HEK293 (cell line): ENCODE data around the gene DENR.
A peak's percentile ranks its signal among the peaks of the same experiment; 100 is the strongest.
"Not testable (repeated sequence)": the region's sequence is repeated elsewhere in the genome, so short reads cannot be mapped to it uniquely, and the experiment has no call there.

ENCODE experiments used
- CTCF ChIA-PET: fragments of 350-600 bp; formaldehyde crosslinking; extraction: SDS; loops from one replicate; lab custom pipeline; 2021; ENCODE audit warnings: antibody characterized with exemption; lab: Yijun Ruan, JAX
- POLR2A ChIA-PET: fragments of 300-600 bp; formaldehyde crosslinking; extraction: SDS; loops from one replicate; lab custom pipeline; 2020; ENCODE audit warnings: antibody characterized with exemption, inconsistent platforms; lab: Yijun Ruan, JAX
- H3K27ac ChIP-seq: fragments of 200-500 bp; sonication (Bioruptor generic); 2 replicates; pipeline ENCODE4 v1.5.1; 2014; ENCODE audit warnings: low read depth, low read length, control low read depth, inconsistent platforms; ENCODE audit errors: extremely low read depth
- H3K36me3 ChIP-seq, 2 experiments: fragments of 200-500 bp in 1 of 2; sonication (Bioruptor generic) in 1 of 2; 1 replicate in 1 of 2; 2 replicates in 1 of 2; pipeline ENCODE4 v1.5.1; 2014 to 2017; ENCODE audit warnings: inconsistent platforms in 2 of 2, low read length in 2 of 2; ENCODE audit not compliant: control insufficient read depth in 2 of 2, insufficient read depth in 1 of 2
- H3K4me1 ChIP-seq: fragments of 200-500 bp; sonication (Bioruptor generic); 2 replicates; pipeline ENCODE4 v1.5.1; 2014; ENCODE audit warnings: mild to moderate bottlenecking, low read length, inconsistent platforms; ENCODE audit not compliant: control insufficient read depth, insufficient read depth
- H3K4me3 ChIP-seq: 2 replicates; pipeline ENCODE4 v1.5.1; 2011; ENCODE audit warnings: low read depth, mild to moderate bottlenecking, control low read depth, low read length, moderate library complexity
- H3K9me3 ChIP-seq: fragments of 200-500 bp; sonication (Bioruptor generic); 2 replicates; pipeline ENCODE4 v1.5.1; 2014; ENCODE audit warnings: low read depth, low read length, inconsistent platforms; ENCODE audit not compliant: control insufficient read depth, insufficient read depth
- KLF10 ChIP-seq: fragments of 450-650 bp; IDR thresholded peaks from 2 replicates; pipeline ENCODE4 v1.5.1; 2018; ENCODE audit warnings: missing biosample characterization, mild to moderate bottlenecking, missing genetic modification characterization
- PRDM6 ChIP-seq: fragments of 450-650 bp; formaldehyde crosslinking; IDR thresholded peaks from 2 replicates; pipeline ENCODE4 v1.5.1; 2017; ENCODE audit warnings: missing biosample characterization, missing genetic modification characterization
- REST ChIP-seq: fragments of 450-650 bp; formaldehyde crosslinking; IDR thresholded peaks from 2 replicates; pipeline ENCODE4 v1.5.1; 2016; ENCODE audit warnings: missing biosample characterization, missing genetic modification characterization
- ZBTB8A ChIP-seq: fragments of 450-650 bp; formaldehyde crosslinking; IDR thresholded peaks from 2 replicates; pipeline ENCODE4 v1.5.1; 2016; ENCODE audit warnings: missing biosample characterization, missing genetic modification characterization
- ZEB2 ChIP-seq: fragments of 450-650 bp; formaldehyde crosslinking; IDR thresholded peaks from 2 replicates; pipeline ENCODE4 v1.5.1; 2016; ENCODE audit warnings: missing biosample characterization, missing genetic modification characterization
- ZFP37 ChIP-seq: fragments of 450-650 bp; formaldehyde crosslinking; IDR thresholded peaks from 2 replicates; pipeline ENCODE4 v1.5.1; 2016; ENCODE audit warnings: missing biosample characterization, missing genetic modification characterization
- ZFP69B ChIP-seq: fragments of 450-650 bp; formaldehyde crosslinking; IDR thresholded peaks from 2 replicates; pipeline ENCODE4 v1.5.1; 2016; ENCODE audit warnings: missing biosample characterization, missing genetic modification characterization
- ZNF146 ChIP-seq: fragments of 450-650 bp; formaldehyde crosslinking; IDR thresholded peaks from 2 replicates; pipeline ENCODE4 v1.5.1; 2016; ENCODE audit warnings: missing biosample characterization, missing genetic modification characterization
- ZNF16 ChIP-seq: fragments of 450-650 bp; formaldehyde crosslinking; IDR thresholded peaks from 2 replicates; pipeline ENCODE4 v1.5.1; 2016; ENCODE audit warnings: low read depth, missing biosample characterization, missing genetic modification characterization
- ZNF354C ChIP-seq: fragments of 450-650 bp; formaldehyde crosslinking; IDR thresholded peaks from 2 replicates; pipeline ENCODE4 v1.5.1; 2016; ENCODE audit warnings: missing biosample characterization, missing genetic modification characterization, low read depth, borderline replicate concordance
- ZNF391 ChIP-seq: fragments of 450-650 bp; formaldehyde crosslinking; IDR thresholded peaks from 2 replicates; pipeline ENCODE4 v1.5.1; 2016; ENCODE audit warnings: low read depth, missing biosample characterization, missing genetic modification characterization, borderline replicate concordance
- ZNF394 ChIP-seq: fragments of 450-650 bp; formaldehyde crosslinking; IDR thresholded peaks from 2 replicates; pipeline ENCODE4 v1.5.1; 2016; ENCODE audit warnings: missing biosample characterization, missing genetic modification characterization, mild to moderate bottlenecking, moderate library complexity, borderline replicate concordance
- ZNF596 ChIP-seq: fragments of 450-650 bp; IDR thresholded peaks from 2 replicates; pipeline ENCODE4 v1.5.0; 2018; ENCODE audit warnings: missing biosample characterization, mild to moderate bottlenecking, missing genetic modification characterization, moderate library complexity
- ZNF660 ChIP-seq: fragments of 450-650 bp; IDR thresholded peaks from 2 replicates; pipeline ENCODE4 v1.5.1; 2018; ENCODE audit warnings: missing biosample characterization, mild to moderate bottlenecking, missing genetic modification characterization
- ZNF792 ChIP-seq: fragments of 450-650 bp; formaldehyde crosslinking; IDR thresholded peaks from 2 replicates; pipeline ENCODE4 v1.5.1; 2016; ENCODE audit warnings: missing biosample characterization, missing genetic modification characterization
- TF ChIP-seq, protein P1 (sequence below): fragments of 450-650 bp; formaldehyde crosslinking; IDR thresholded peaks from 2 replicates; pipeline ENCODE4 v1.5.1; 2016; ENCODE audit warnings: missing biosample characterization, missing genetic modification characterization
- TF ChIP-seq, protein P2 (sequence below): fragments of 450-650 bp; formaldehyde crosslinking; IDR thresholded peaks from 2 replicates; pipeline ENCODE4 v1.5.1; 2016; ENCODE audit warnings: missing biosample characterization, missing genetic modification characterization, borderline replicate concordance

The DENR gene

DNA sequence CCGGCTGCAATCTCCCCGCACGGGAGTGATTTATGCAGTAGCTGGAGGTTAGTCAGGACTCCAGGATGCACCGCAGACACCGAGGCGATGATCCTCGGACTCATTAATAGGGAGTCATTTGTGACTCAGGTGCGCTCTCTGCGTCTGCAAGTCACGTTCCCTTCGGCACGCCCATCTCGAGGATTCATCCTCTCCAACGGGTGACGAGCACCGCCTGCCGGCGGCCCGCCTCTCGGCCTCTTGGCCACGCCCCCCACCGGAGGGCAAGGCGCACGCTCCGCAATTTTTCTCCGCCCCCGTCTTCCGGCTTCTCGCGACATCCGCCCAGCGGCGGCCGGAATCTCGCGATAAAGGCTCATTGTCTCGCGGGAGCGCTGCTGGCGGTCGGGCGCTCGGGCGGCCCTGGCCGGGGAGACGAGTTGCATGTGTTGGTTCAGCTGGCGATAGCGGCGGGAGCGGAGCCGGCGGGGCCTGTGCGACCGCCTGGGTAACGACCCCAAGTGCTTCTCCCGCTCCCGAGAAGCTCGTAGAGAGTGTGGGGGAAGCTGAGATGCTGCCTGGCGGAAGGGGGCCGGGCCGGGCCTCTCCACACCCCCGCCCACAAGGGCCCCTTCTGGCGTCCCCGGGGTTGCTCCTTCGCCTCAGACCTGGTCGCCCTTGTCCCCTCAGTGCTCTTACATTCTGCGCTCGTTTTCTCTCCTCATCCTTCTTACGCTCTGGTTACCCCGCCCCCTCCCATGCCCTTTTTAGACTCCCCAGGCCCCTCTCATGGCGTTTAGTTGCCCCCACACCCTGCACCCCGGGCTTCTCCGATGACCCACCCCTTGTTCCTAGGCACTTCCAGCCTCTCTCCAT lies at the start of gene DENR (continued):
- TF ChIP-seq, protein P1, sequence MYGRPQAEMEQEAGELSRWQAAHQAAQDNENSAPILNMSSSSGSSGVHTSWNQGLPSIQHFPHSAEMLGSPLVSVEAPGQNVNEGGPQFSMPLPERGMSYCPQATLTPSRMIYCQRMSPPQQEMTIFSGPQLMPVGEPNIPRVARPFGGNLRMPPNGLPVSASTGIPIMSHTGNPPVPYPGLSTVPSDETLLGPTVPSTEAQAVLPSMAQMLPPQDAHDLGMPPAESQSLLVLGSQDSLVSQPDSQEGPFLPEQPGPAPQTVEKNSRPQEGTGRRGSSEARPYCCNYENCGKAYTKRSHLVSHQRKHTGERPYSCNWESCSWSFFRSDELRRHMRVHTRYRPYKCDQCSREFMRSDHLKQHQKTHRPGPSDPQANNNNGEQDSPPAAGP (tag by site-specific recombination) = peak; percentile 85
- TF ChIP-seq ZNF391 = peak; percentile 66
- no peak for TF ChIP-seq ZNF354C (tag by site-specific recombination)
- no peak for TF ChIP-seq ZNF16 (tag by site-specific recombination)
- TF ChIP-seq PRDM6 = no peak
- TF ChIP-seq ZNF394 (tag by site-specific recombination) = peak; percentile 66
- peak; percentile 65 for TF ChIP-seq ZBTB8A (tag by site-specific recombination)
- peak; percentile 66 for TF ChIP-seq ZNF660 (tag by site-specific recombination)
- peak; percentile 78 for TF ChIP-seq KLF10 (tag by site-specific recombination)
- no peak; the same call in 1 of the 2 replicates for TF ChIP-seq REST (tag by site-specific recombination)
- TF ChIP-seq, protein P2, sequence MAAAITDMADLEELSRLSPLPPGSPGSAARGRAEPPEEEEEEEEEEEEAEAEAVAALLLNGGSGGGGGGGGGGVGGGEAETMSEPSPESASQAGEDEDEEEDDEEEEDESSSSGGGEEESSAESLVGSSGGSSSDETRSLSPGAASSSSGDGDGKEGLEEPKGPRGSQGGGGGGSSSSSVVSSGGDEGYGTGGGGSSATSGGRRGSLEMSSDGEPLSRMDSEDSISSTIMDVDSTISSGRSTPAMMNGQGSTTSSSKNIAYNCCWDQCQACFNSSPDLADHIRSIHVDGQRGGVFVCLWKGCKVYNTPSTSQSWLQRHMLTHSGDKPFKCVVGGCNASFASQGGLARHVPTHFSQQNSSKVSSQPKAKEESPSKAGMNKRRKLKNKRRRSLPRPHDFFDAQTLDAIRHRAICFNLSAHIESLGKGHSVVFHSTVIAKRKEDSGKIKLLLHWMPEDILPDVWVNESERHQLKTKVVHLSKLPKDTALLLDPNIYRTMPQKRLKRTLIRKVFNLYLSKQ (tag by site-specific recombination) = no peak
- TF ChIP-seq ZFP69B (tag by site-specific recombination) = no peak
- TF ChIP-seq ZNF792 (tag by site-specific recombination) = 0 out of 2 replicates have a peak, but pooled peaks have one; percentile 18
- 0 out of 2 replicates have a peak, but pooled peaks have one; percentile 13 for TF ChIP-seq ZNF146 (tag by site-specific recombination)
- TF ChIP-seq ZFP37 (tag by site-specific recombination) = peak; percentile 43; the same call in 1 of the 2 replicates
- peak; percentile 98 for TF ChIP-seq ZEB2
- peak; percentile 68; the same call in 1 of the 2 replicates for TF ChIP-seq ZNF596 (tag by site-specific recombination)

- H3K4me1 ChIP-seq, H3K9me3 ChIP-seq, CTCF ChIA-PET, H3K36me3 ChIP-seq, POLR2A ChIA-PET, H3K27ac ChIP-seq, H3K4me3 ChIP-seq: not testable (repeated sequence)
These were observed 49.6 kb upstream of the DENR start, which contains the start of gene HCAR2 for GRCh38 chr12:122702890-122703611. Gene HCAR2, minus strand, starts transcription at chr12:122703357. Its CDS starts 74 bp downstream, at chr12:122703283.

GRCh38 chr12:122703841-122704240 lies 48.8 kb upstream of the DENR start:
- CTCF ChIA-PET, H3K36me3 ChIP-seq, POLR2A ChIA-PET, H3K4me1 ChIP-seq, H3K9me3 ChIP-seq, H3K27ac ChIP-seq, H3K4me3 ChIP-seq: not testable (repeated sequence)

GRCh38 chr12:122709287-122709686 lies 43.3 kb upstream of the DENR start:
- CTCF ChIA-PET, H3K9me3 ChIP-seq, POLR2A ChIA-PET, H3K36me3 ChIP-seq, H3K4me1 ChIP-seq, H3K4me3 ChIP-seq, H3K27ac ChIP-seq: not testable (repeated sequence)
